Brain microvascular endothelial cell (primary cell): ENCODE results near the gene TAOK2.
"Not testable (repeated sequence)": the region's sequence is repeated elsewhere in the genome, so short reads cannot be mapped to it uniquely, and the experiment has no call there.

Experiments
- DNase-seq: peaks from one replicate; pipeline ENCODE4 v3.0.0-alpha.2; 2020
- H3K27ac ChIP-seq: fragments of 250-450 bp; sonication (Bioruptor Pico); 2 replicates; pipeline ENCODE4 v1.5.1; 2020; ENCODE audit warnings: mild to moderate bottlenecking, moderate library complexity
- H3K27me3 ChIP-seq: fragments of 250-450 bp; sonication (Bioruptor Pico); replicated peaks from 2 replicates; pipeline ENCODE4 v1.5.1; 2020; ENCODE audit warnings: mild to moderate bottlenecking
- H3K36me3 ChIP-seq: fragments of 250-450 bp; sonication (Bioruptor Pico); replicated peaks from 2 replicates; pipeline ENCODE4 v1.5.1; 2020; ENCODE audit warnings: mild to moderate bottlenecking
- H3K4me3 ChIP-seq: 2 replicates; pipeline ENCODE4 v1.5.1; 2011; ENCODE audit warnings: low read depth, mild to moderate bottlenecking, control low read depth, low read length, moderate library complexity
- CTCF ChIP-seq: IDR thresholded peaks from 2 replicates; pipeline ENCODE4 v1.5.1; 2011; ENCODE audit warnings: low read depth, mild to moderate bottlenecking, moderate library complexity, low read length, control low read depth, inconsistent platforms; ENCODE audit errors: missing control alignments
- in situ Hi-C: cut with HindIII; loops from 2 replicates; pipeline ENCODE4 v1.10.0; 2017; ENCODE audit warnings: low sequenced_read_pairs, low pct_ligation_motif_present

Gene TAOK2

GRCh38 chr16:30033270-30033669 is 59.6 kb downstream of the TAOK2 start:
- no peak for TF ChIP-seq CTCF
- no peak for DNase-seq
- no peak overlapping the region for H3K4me3 ChIP-seq
- in situ Hi-C loops: no loop called here
- H3K36me3 ChIP-seq: no peaks in the 10 kb centered on the region
- peaks cover 27% of the 10 kb centered on the region for H3K27me3 ChIP-seq
- no peak overlapping the region for H3K27ac ChIP-seq

- TF ChIP-seq CTCF: no peak
- Histone ChIP-seq H3K4me3 (no peak overlapping the region), H3K27ac (no peak overlapping the region), H3K27me3 (no peaks in the 10 kb centered on the region), H3K36me3 (no peaks in the 10 kb centered on the region)
- in situ Hi-C loops: no loop called here
- DNase-seq: no peak
These were observed 66.6 kb downstream of the TAOK2 start for GRCh38 chr16:30040221-30040620.

- in situ Hi-C loops, H3K4me3 ChIP-seq, H3K27ac ChIP-seq, H3K27me3 ChIP-seq, DNase-seq, H3K36me3 ChIP-seq: not testable (repeated sequence)
These were observed 67.0 kb downstream of the TAOK2 start for GRCh38 chr16:30040690-30041089.

- no peak for DNase-seq
- Histone ChIP-seq H3K27me3 (no peaks in the 10 kb centered on the region), H3K4me3 (no peak overlapping the region), H3K27ac (no peak overlapping the region), H3K36me3 (no peaks in the 10 kb centered on the region)
- in situ Hi-C loops: no loop called here
- TF ChIP-seq CTCF: peak; percentile 33
These were observed 68.2 kb downstream of the TAOK2 start for GRCh38 chr16:30041841-30042240.
